Fibroblast of lung (primary cell): ENCODE measurements around the gene CT47C1. TPM values are rescaled to one million over a fixed set of nuclear protein-coding genes. Genes with fewer than 3 reads are reported as not detected.

ENCODE experiments used
- DNase-seq, 2 donors: peaks; one replicate each; pipeline versions ENCODE4 v3.0.0 to v3.0.0-alpha.2; 2010; ENCODE audit warnings: low read depth in 2 of 2
- H2AFZ ChIP-seq: 2 replicates; pipeline ENCODE4 v1.5.1; 2012; ENCODE audit warnings: low read length, control low read depth, inconsistent platforms
- H3K27ac ChIP-seq: 2 replicates; pipeline ENCODE4 v1.5.1; 2011; ENCODE audit warnings: low read length, control low read depth; ENCODE audit not compliant: insufficient read depth
- H3K27me3 ChIP-seq: 2 replicates; pipeline ENCODE4 v1.5.1; 2011; ENCODE audit warnings: mild to moderate bottlenecking, low read length; ENCODE audit not compliant: control insufficient read depth, insufficient read depth
- H3K36me3 ChIP-seq: 2 replicates; pipeline ENCODE4 v1.5.1; 2011; ENCODE audit warnings: low read length; ENCODE audit not compliant: control insufficient read depth, insufficient read depth
- H3K4me1 ChIP-seq: 2 replicates; pipeline ENCODE4 v1.5.1; 2011; ENCODE audit warnings: low read length; ENCODE audit not compliant: control insufficient read depth, insufficient read depth; ENCODE audit errors: extremely low read depth
- H3K4me2 ChIP-seq: 2 replicates; pipeline ENCODE4 v1.5.1; 2011; ENCODE audit warnings: low read length, control low read depth; ENCODE audit not compliant: insufficient read depth; ENCODE audit errors: extremely low read depth
- H3K4me3 ChIP-seq, 4 experiments: fragments of 200-600 bp in 1 of 4; sonication (generic) in 1 of 4; replicated peaks in 1 of 4; 2 replicates each; pipeline ENCODE4 v1.5.1; 2011 to 2016; ENCODE audit warnings: low read length in 4 of 4, low read depth in 3 of 4, mild to moderate bottlenecking in 3 of 4, control low read depth in 2 of 4, inconsistent platforms in 1 of 4, mixed read lengths in 1 of 4; ENCODE audit not compliant: insufficient read depth in 1 of 4; ENCODE audit errors: control extremely low read depth in 1 of 4
- H3K79me2 ChIP-seq: 2 replicates; pipeline ENCODE4 v1.5.1; 2012; ENCODE audit warnings: mild to moderate bottlenecking, low read length, inconsistent platforms; ENCODE audit not compliant: control insufficient read depth, insufficient read depth
- H3K9ac ChIP-seq: 2 replicates; pipeline ENCODE4 v1.5.1; 2011; ENCODE audit warnings: mild to moderate bottlenecking, low read length, control low read depth; ENCODE audit not compliant: insufficient read depth
- H3K9me3 ChIP-seq: 2 replicates; pipeline ENCODE4 v1.5.1; 2012; ENCODE audit warnings: low read depth, low read length; ENCODE audit not compliant: control insufficient read depth, insufficient read depth
- H4K20me1 ChIP-seq: 2 replicates; pipeline ENCODE4 v1.5.1; 2011; ENCODE audit warnings: low read length; ENCODE audit not compliant: control insufficient read depth, insufficient read depth; ENCODE audit errors: extremely low read depth
- CTCF ChIP-seq, 2 donors: IDR thresholded peaks in 1 of 2; conservative IDR thresholded peaks in 1 of 2; 1 replicate in 1 of 2; 2 replicates in 1 of 2; pipeline ENCODE4 v1.5.1; 2011 to 2012; ENCODE audit warnings: low read length in 2 of 2, control low read depth in 1 of 2, inconsistent platforms in 1 of 2, low read depth in 1 of 2, mild to moderate bottlenecking in 1 of 2
- EZH2 ChIP-seq: IDR thresholded peaks from 2 replicates; pipeline ENCODE4 v1.5.1; 2012; ENCODE audit warnings: low read length, control low read depth, mild to moderate bottlenecking; ENCODE audit errors: missing control alignments
- polyA plus RNA-seq, 2 donors: library from polyadenylated mRNA; depleted of rRNA in 1 of 2; stranded (reverse) in 1 of 2; unstranded in 1 of 2; fragments of >200 nt; gene quantifications; 2 replicates each; pipeline ENCODE4 v1.2.1, GENCODE V29; 2011 to 2012; ENCODE audit warnings: missing spikeins in 1 of 2
- total RNA-seq: library from RNA; depleted of rRNA; stranded (reverse); fragments of >200 nt; gene quantifications from 2 replicates; pipeline ENCODE4 v1.2.1, GENCODE V29; 2014

Gene CT47C1
- total and polyA plus RNA-seq, 2 donors (not counting 1 experiment from before 2014, with no cell fraction given), result not detected

GRCh38 chrX:119042040-119042439 lies 30.8 kb upstream of the CT47C1 start:
- Histone ChIP-seq H3K9ac (no peak overlapping the region), H3K4me1 (peaks cover 3% of the 10 kb centered on the region), H3K79me2 (no peaks in the 10 kb centered on the region), H2AFZ (no peak overlapping the region), H4K20me1 (no peaks in the 10 kb centered on the region), H3K36me3 (no peaks in the 10 kb centered on the region), H3K9me3 (no peaks in the 10 kb centered on the region), H3K27me3 (no peaks in the 10 kb centered on the region), H3K4me3 (no peak overlapping the region), H3K27ac (no peak overlapping the region), H3K4me2 (no peak overlapping the region)
- DNase-seq, result no peak
- no peak for TF ChIP-seq CTCF (conservative IDR thresholded peaks at IDR 0.05 in 1 of 2, IDR thresholded peaks at IDR 0.05 in 1 of 2; ENCODE audit: low read depth in 1 of 2, low read length in 2 of 2)
- no peak for TF ChIP-seq EZH2

- no peaks in the 10 kb centered on the region for H3K9me3 ChIP-seq
- no peak for TF ChIP-seq CTCF (conservative IDR thresholded peaks at IDR 0.05 in 1 of 2, IDR thresholded peaks at IDR 0.05 in 1 of 2; ENCODE audit: low read depth in 1 of 2, low read length in 2 of 2)
- no peak for TF ChIP-seq EZH2
- H3K27me3 ChIP-seq, result no peaks in the 10 kb centered on the region
- H3K4me1 ChIP-seq, result peaks cover 3% of the 10 kb centered on the region
- no peaks in the 10 kb centered on the region for H4K20me1 ChIP-seq
- no peak overlapping the region for H3K9ac ChIP-seq
- no peak overlapping the region for H3K4me3 ChIP-seq
- no peak overlapping the region for H2AFZ ChIP-seq
- DNase-seq, result no peak
- H3K4me2 ChIP-seq, result no peak overlapping the region
- no peak overlapping the region for H3K27ac ChIP-seq
- no peaks in the 10 kb centered on the region for H3K79me2 ChIP-seq
- no peaks in the 10 kb centered on the region for H3K36me3 ChIP-seq
These were observed 29.8 kb upstream of the CT47C1 start for GRCh38 chrX:119042996-119043395.

GRCh38 chrX:119045884-119046283 lies 26.9 kb upstream of the CT47C1 start:
- Histone ChIP-seq H3K27ac (no peak overlapping the region), H3K36me3 (no peaks in the 10 kb centered on the region), H3K4me3 (no peak overlapping the region), H2AFZ (no peak overlapping the region), H3K27me3 (no peaks in the 10 kb centered on the region), H3K9me3 (no peaks in the 10 kb centered on the region), H3K4me1 (peaks cover 2% of the 10 kb centered on the region), H3K9ac (no peak overlapping the region), H3K79me2 (no peaks in the 10 kb centered on the region), H3K4me2 (no peak overlapping the region), H4K20me1 (no peaks in the 10 kb centered on the region)
- TF ChIP-seq EZH2, result no peak
- TF ChIP-seq CTCF (conservative IDR thresholded peaks at IDR 0.05 in 1 of 2, IDR thresholded peaks at IDR 0.05 in 1 of 2; ENCODE audit: low read depth in 1 of 2, low read length in 2 of 2), result no peak
- no peak for DNase-seq
